ENCODE measurements around the gene ZNF496. TPM values are rescaled to one million over a fixed set of nuclear protein-coding genes. Genes with fewer than 3 reads are reported as not detected.
A peak's percentile ranks its signal among the peaks of the same experiment; 100 is the strongest.

The ZNF496 gene
- total and polyA plus RNA-seq, 2 of the 13 experiments (the other 11 are each of a cell fraction or from before 2014, with no cell fraction given): 14.8 to 18.6 TPM

- Histone ChIP-seq H3K27ac (ENCODE audit: extremely low read length, insufficient read depth, low read length) (no peak overlapping the region), H3K27me3 (ENCODE audit: control insufficient read depth in 1 of 2, insufficient read depth in 2 of 2, low read length in 2 of 2) (no peaks in the 10 kb centered on the region; a peak in 1 of 5 replicates), H3K9me3 (ENCODE audit: low read length) (no peaks in the 10 kb centered on the region), H4K20me1 (ENCODE audit: insufficient read depth, low read length) (no peaks in the 10 kb centered on the region), H3K9ac (ENCODE audit: insufficient read depth, low read depth, low read length) (no peak overlapping the region), H3K79me2 (ENCODE audit: insufficient read depth, low read length) (peaks cover 14% of the 10 kb centered on the region), H3K4me3 (replicated peaks in 1 of 3; ENCODE audit: insufficient read depth in 1 of 3, low read depth in 2 of 3, low read length in 3 of 3) (no peak overlapping the region), H3K4me2 (ENCODE audit: low read depth, low read length) (no peak overlapping the region), H2AFZ (ENCODE audit: low read length) (no peak overlapping the region), H3K4me1 (ENCODE audit: insufficient read depth, low read length) (peaks cover 53% of the 10 kb centered on the region), H3K36me3 (replicated peaks in 1 of 2; ENCODE audit: control insufficient read depth in 1 of 2, insufficient read depth in 2 of 2, low read length in 2 of 2) (peaks cover 0 to under 1% of the 10 kb centered on the region in 2 experiments; a peak in 2 of 5 replicates)
- CTCF ChIA-PET (ENCODE audit: low intra/inter-chr PET ratio, low total read pairs): no interaction called here
- POLR2A ChIA-PET: interaction anchor here (0.6 kb wide), 1 partner anchor 16 kb away, joined by 3 read pairs; no protein-coding TSS in a partner anchor
- no TSS peak for BruUV-seq (replicated peaks)
- intact Hi-C loops (cut with micrococcal nuclease; ENCODE audit: unreplicated experiment) (loop anchor here (5.0 kb wide), 1 partner anchor 222 kb away; no protein-coding TSS in a partner anchor), in situ Hi-C loops (cut with HindIII; ENCODE audit: extremely low pct_ligation_motif_present, low pct_unique_long_range_greater_than_20kb) (no loop called here)
- no peak for DNase-seq (ENCODE audit: low spot score)
- 94% methylated on average over 11 of the region's 11 CpGs for WGBS (ENCODE audit: low lambda C conversion rate)
- ATAC-seq: no peak
- TF ChIP-seq, protein P1, sequence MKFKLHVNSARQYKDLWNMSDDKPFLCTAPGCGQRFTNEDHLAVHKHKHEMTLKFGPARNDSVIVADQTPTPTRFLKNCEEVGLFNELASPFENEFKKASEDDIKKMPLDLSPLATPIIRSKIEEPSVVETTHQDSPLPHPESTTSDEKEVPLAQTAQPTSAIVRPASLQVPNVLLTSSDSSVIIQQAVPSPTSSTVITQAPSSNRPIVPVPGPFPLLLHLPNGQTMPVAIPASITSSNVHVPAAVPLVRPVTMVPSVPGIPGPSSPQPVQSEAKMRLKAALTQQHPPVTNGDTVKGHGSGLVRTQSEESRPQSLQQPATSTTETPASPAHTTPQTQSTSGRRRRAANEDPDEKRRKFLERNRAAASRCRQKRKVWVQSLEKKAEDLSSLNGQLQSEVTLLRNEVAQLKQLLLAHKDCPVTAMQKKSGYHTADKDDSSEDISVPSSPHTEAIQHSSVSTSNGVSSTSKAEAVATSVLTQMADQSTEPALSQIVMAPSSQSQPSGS (CRISPR knock-in tag; IDR thresholded peaks at IDR 0.05): no peak
- TF ChIP-seq TRIM24 (CRISPR knock-in tag; IDR thresholded peaks at IDR 0.05): no peak
- peak; percentile 24 for TF ChIP-seq RBM22 (optimal IDR thresholded peaks at IDR 0.05; ENCODE audit: low read length)
- no peak for TF ChIP-seq SRY (CRISPR knock-in tag; IDR thresholded peaks at IDR 0.05)
- no peak for TF ChIP-seq ZC3H4 (CRISPR knock-in tag; IDR thresholded peaks at IDR 0.05; ENCODE audit: borderline replicate concordance)
- no peak for TF ChIP-seq MTA1 (CRISPR knock-in tag; IDR thresholded peaks at IDR 0.05; ENCODE audit: borderline replicate concordance)
- TF ChIP-seq MAFK (conservative IDR thresholded peaks at IDR 0.05 in 1 of 2, IDR thresholded peaks at IDR 0.05 in 1 of 2; ENCODE audit: low read length in 2 of 2): no peak
- 0 out of 2 replicates have a peak, but pooled peaks have one; percentile 18 for TF ChIP-seq POLR2AphosphoS5 (IDR thresholded peaks at IDR 0.05; ENCODE audit: low read depth, low read length)
- FAIRE-seq: no peak
Observed at GRCh38 chr1:247334378-247335133, 2.9 kb upstream of the ZNF496 start.
